Adrenal gland (tissue), 5 donors: ENCODE data around the gene CPT1B.

Experiments
- POLR2A ChIP-seq, 2 donors: fragments of 450-650 bp; IDR thresholded peaks; one replicate each; pipeline ENCODE4 v1.6.1; 2017; ENCODE audit warnings: antibody characterized with exemption in 2 of 2, mild to moderate bottlenecking in 2 of 2, moderate library complexity in 1 of 2
- TF ChIP-seq, protein P1 (sequence below), 6 experiments: fragments of 450-650 bp in 4 of 6; fragments of 200-600 bp in 2 of 6; sonication (generic) in 1 of 6; IDR thresholded peaks; 1 replicate in 5 of 6; 2 replicates in 1 of 6; pipeline versions ENCODE4 v1.5.1 to v1.8.0; 2016 to 2021; ENCODE audit warnings: antibody characterized with exemption in 6 of 6, mild to moderate bottlenecking in 2 of 6, moderate library complexity in 1 of 6
- donor health status: DM: no; HTN: no; CAD: no.

GRCh38 chr22:50581031-50581949, 3.1 kb upstream of the CPT1B start:
- TF ChIP-seq, protein P1, sequence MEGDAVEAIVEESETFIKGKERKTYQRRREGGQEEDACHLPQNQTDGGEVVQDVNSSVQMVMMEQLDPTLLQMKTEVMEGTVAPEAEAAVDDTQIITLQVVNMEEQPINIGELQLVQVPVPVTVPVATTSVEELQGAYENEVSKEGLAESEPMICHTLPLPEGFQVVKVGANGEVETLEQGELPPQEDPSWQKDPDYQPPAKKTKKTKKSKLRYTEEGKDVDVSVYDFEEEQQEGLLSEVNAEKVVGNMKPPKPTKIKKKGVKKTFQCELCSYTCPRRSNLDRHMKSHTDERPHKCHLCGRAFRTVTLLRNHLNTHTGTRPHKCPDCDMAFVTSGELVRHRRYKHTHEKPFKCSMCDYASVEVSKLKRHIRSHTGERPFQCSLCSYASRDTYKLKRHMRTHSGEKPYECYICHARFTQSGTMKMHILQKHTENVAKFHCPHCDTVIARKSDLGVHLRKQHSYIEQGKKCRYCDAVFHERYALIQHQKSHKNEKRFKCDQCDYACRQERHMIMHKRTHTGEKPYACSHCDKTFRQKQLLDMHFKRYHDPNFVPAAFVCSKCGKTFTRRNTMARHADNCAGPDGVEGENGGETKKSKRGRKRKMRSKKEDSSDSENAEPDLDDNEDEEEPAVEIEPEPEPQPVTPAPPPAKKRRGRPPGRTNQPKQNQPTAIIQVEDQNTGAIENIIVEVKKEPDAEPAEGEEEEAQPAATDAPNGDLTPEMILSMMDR (IDR thresholded peaks at IDR 0.05): no peak
- TF ChIP-seq POLR2A (IDR thresholded peaks at IDR 0.05): no peak
